Measurements from ENCODE around the gene ABR.

- TF ChIP-seq CTCF (IDR thresholded peaks at IDR 0.05; ENCODE audit: borderline replicate concordance, extremely low read depth, low read length, poor library complexity, severe bottlenecking): no peak
- TF ChIP-seq EZH2 (IDR thresholded peaks at IDR 0.05; ENCODE audit: borderline replicate concordance, low read depth, low read length, severe bottlenecking): no peak
These were observed 36.7 kb upstream of the ABR start for GRCh38 chr17:1216217-1217088.

All from DND-41 (cell line).